ENCODE results near the gene SH3BP4. TPM values are rescaled to one million over a fixed set of nuclear protein-coding genes. Genes with fewer than 3 reads are reported as not detected.

The SH3BP4 gene
- total RNA-seq, 1 experiment from 2014 or later, result not detected

DNA sequence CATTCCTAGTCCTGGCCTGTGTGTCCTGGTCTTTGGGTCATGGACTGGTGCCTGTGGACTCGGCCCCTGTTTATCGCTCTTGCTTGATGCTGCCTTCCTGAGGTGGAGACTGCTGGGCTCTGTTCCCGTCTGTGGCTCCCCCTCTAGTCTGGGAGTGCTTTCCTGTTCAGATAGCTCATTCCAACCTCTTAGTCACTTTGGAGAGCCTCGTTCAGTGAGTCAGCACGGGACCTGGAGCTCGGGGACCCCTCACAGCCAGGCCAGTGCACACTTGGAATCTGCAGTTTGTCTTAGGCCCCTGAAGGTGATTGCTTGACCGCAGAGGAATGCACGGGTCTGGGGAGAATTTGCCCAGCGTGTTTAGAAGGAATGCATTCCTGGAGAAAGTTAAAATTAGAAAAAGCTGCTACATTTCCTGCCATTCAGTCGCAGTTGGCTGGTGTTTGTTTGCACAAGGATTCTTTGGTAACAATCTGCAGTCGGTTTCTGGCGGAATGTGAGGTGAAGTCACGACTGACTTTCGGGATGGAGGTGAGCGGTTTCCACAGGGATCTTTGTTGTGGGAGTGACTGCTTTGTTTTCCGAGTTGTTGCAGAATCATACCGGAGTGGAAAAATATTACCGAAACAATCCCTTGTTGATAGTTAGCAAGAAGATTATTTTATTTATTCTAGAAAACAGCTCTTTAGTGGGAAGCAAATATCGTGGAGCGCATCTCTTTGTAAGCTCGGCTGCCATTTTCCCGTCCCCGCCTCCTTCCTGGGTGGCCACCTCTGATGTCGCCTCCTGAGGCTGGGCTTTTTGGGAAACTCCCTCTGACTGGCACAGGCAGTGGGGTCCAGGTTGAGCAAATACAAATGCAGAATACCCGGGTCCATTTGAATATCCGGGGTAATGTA lies 29.6 kb downstream of the SH3BP4 start:
- Histone ChIP-seq H3K4me3 (ENCODE audit: low read length) (no peak overlapping the region), H3K79me2 (ENCODE audit: low read length) (no peaks in the 10 kb centered on the region), H3K27me3 (ENCODE audit: low read length) (no peaks in the 10 kb centered on the region), H3K27ac (ENCODE audit: low read length) (no peak overlapping the region), H4K20me1 (ENCODE audit: insufficient read depth, low read depth, low read length) (no peaks in the 10 kb centered on the region), H2AFZ (ENCODE audit: low read length) (no peak overlapping the region), H3K4me1 (ENCODE audit: low read length) (no peaks in the 10 kb centered on the region), H3K36me3 (ENCODE audit: insufficient read depth, low read length) (no peaks in the 10 kb centered on the region), H3K9me3 (ENCODE audit: low read length) (no peaks in the 10 kb centered on the region), H3K9me2 (replicated peaks; ENCODE audit: insufficient read depth, low read length) (no peaks in the 10 kb centered on the region), H3K9ac (ENCODE audit: low read length) (no peak overlapping the region), H3K4me2 (ENCODE audit: low read depth, low read length, poor library complexity, severe bottlenecking) (no peak overlapping the region)
- no peak for DNase-seq

DNA sequence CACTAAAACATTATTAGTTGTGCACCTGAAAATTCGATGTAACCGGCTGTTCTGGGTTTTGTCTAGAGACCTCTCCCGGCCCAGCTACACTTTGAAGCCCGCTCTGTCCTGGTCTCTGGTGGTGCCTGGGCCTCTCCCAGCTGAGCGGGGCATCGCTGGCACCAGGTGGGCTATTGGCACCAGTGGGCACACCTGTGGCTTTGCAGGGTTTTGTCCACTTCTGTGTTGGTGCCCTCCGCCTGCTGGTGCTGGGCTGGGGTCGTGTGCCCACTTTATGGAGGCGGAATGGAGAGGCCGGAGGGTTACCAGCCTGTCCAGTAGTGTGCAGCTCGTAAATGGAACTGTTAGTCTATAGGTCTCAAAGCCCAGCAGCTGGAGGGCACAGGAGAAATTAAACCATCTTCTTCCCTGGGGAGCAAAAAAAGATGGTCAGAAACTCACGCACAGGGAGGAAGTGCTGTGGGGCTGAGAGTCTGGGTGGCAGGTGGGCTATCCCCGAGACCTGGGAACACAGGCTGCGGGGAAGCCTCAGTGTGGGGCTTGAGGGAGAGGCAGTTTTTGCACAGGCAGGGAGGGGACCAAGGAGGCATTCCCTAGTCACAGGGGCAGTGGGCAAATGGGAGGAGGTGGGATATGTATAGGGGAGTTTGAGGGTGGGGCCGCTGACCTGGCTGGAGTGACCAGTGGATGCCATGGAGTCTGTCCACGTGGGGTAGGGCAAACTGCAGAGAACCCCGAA lies 30.4 kb downstream of the SH3BP4 start:
- no peaks in the 10 kb centered on the region for H3K9me3 ChIP-seq (ENCODE audit: low read length)
- no peak overlapping the region for H2AFZ ChIP-seq (ENCODE audit: low read length)
- H4K20me1 ChIP-seq (ENCODE audit: insufficient read depth, low read depth, low read length), result no peaks in the 10 kb centered on the region
- H3K79me2 ChIP-seq (ENCODE audit: low read length), result no peaks in the 10 kb centered on the region
- H3K4me1 ChIP-seq (ENCODE audit: low read length), result no peaks in the 10 kb centered on the region
- H3K27me3 ChIP-seq (ENCODE audit: low read length), result no peaks in the 10 kb centered on the region
- H3K36me3 ChIP-seq (ENCODE audit: insufficient read depth, low read length), result no peaks in the 10 kb centered on the region
- H3K9me2 ChIP-seq (replicated peaks; ENCODE audit: insufficient read depth, low read length), result no peaks in the 10 kb centered on the region
- no peak overlapping the region for H3K4me2 ChIP-seq (ENCODE audit: low read depth, low read length, poor library complexity, severe bottlenecking)
- H3K4me3 ChIP-seq (ENCODE audit: low read length), result no peak overlapping the region
- no peak overlapping the region for H3K27ac ChIP-seq (ENCODE audit: low read length)
- no peak overlapping the region for H3K9ac ChIP-seq (ENCODE audit: low read length)
- DNase-seq, result no peak

DNA sequence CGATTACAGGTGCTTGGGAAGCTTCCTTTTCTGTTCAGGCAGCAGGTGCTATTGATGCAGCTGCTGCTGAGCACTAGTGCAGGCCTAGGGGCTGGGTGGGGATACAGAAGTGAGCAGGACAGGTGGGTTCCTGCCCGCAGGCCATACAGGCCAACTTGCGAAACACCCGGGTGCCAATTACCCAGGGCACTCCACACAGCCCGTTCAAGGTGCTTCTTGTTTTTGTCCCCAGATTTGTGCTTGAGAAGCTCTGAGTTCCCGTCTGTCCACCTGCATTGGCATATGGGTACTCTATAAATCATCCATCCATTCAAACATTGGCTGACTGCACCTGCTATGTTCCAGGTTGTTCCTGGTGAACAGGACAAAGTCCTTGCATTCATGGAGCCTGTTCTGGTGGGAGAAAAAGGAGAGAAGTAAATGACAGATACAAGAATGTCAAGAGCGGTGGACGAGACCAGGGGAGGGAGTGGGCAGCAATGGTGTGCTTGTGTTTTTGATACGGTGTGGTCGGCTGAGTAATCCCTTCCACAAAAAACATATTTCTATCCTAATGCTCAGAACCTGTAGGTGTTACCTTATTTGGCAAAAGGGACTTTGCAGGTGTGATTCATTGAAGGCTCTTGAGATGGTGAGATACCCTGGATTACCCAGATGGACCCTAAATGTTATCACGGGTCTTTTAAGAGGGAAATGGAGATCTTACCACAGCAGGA lies 31.4 kb downstream of the SH3BP4 start:
- Histone ChIP-seq H3K9me2 (replicated peaks; ENCODE audit: insufficient read depth, low read length) (no peaks in the 10 kb centered on the region), H3K4me1 (ENCODE audit: low read length) (no peaks in the 10 kb centered on the region), H3K9ac (ENCODE audit: low read length) (no peak overlapping the region), H3K4me2 (ENCODE audit: low read depth, low read length, poor library complexity, severe bottlenecking) (no peak overlapping the region), H3K4me3 (ENCODE audit: low read length) (no peak overlapping the region), H3K36me3 (ENCODE audit: insufficient read depth, low read length) (no peaks in the 10 kb centered on the region), H4K20me1 (ENCODE audit: insufficient read depth, low read depth, low read length) (no peaks in the 10 kb centered on the region), H3K27me3 (ENCODE audit: low read length) (no peaks in the 10 kb centered on the region), H3K79me2 (ENCODE audit: low read length) (no peaks in the 10 kb centered on the region), H3K27ac (ENCODE audit: low read length) (no peak overlapping the region), H2AFZ (ENCODE audit: low read length) (no peak overlapping the region), H3K9me3 (ENCODE audit: low read length) (no peaks in the 10 kb centered on the region)
- no peak for DNase-seq

DNA sequence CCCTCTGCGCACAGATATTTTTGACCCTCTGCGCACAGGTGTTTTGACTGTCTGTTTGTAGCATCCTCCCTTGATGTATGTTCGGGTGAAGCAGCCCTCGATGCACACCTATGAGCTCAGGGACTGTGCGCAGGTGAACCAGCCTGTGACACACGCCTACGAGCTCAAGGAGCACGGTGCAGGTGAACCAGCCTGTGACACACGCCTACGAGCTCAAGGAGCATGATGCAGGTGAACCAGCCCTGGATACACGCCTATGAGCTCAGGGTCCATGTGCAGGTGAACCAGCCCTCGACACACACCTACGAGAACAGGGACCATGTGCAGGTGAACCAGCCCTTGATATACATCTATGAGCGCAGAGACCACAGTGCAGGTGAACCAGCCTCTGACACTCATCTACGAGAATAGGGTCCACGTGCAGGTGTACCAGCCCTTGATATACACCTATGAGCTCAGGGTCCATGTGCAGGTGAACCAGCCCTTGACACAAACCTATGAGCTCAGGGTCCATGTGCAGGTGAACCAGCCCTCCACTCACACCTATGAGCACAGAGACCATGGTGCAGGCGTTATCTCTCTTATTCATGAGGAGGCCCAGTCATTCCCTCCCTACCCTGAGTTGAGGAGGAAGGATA lies 33.9 kb downstream of the SH3BP4 start:
- H3K9me3 ChIP-seq (ENCODE audit: low read length), result no peaks in the 10 kb centered on the region
- H3K27ac ChIP-seq (ENCODE audit: low read length), result no peak overlapping the region
- no peak overlapping the region for H2AFZ ChIP-seq (ENCODE audit: low read length)
- H4K20me1 ChIP-seq (ENCODE audit: insufficient read depth, low read depth, low read length), result no peaks in the 10 kb centered on the region
- H3K4me2 ChIP-seq (ENCODE audit: low read depth, low read length, poor library complexity, severe bottlenecking), result no peak overlapping the region
- no peaks in the 10 kb centered on the region for H3K36me3 ChIP-seq (ENCODE audit: insufficient read depth, low read length)
- H3K4me1 ChIP-seq (ENCODE audit: low read length), result no peaks in the 10 kb centered on the region
- no peak overlapping the region for H3K9ac ChIP-seq (ENCODE audit: low read length)
- H3K27me3 ChIP-seq (ENCODE audit: low read length), result no peaks in the 10 kb centered on the region
- DNase-seq, result no peak
- H3K4me3 ChIP-seq (ENCODE audit: low read length), result no peak overlapping the region
- no peaks in the 10 kb centered on the region for H3K9me2 ChIP-seq (replicated peaks; ENCODE audit: insufficient read depth, low read length)
- H3K79me2 ChIP-seq (ENCODE audit: low read length), result no peaks in the 10 kb centered on the region

DNA sequence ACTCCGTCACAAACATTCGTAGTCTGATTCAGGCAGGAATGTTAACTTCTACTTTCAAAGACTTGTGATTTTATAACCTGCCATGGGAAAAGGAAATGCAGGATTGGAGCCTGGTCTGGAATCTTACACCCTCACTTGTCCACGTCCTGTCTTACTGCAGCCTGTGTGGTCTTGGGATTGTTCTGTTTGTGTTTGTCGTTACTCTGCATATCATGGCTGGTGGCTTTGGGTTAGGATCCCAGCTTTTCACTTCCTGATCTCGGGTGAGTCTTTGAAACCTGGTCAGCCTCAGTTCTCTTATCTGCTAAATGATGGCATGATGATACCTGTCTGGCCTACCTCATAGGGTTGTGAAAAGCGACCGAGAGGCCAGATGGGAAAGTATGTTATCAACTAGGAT lies 34.6 kb downstream of the SH3BP4 start:
- Histone ChIP-seq H3K27me3 (ENCODE audit: low read length) (no peaks in the 10 kb centered on the region), H3K4me2 (ENCODE audit: low read depth, low read length, poor library complexity, severe bottlenecking) (no peak overlapping the region), H3K9me3 (ENCODE audit: low read length) (no peaks in the 10 kb centered on the region), H4K20me1 (ENCODE audit: insufficient read depth, low read depth, low read length) (no peaks in the 10 kb centered on the region), H3K9ac (ENCODE audit: low read length) (no peak overlapping the region), H3K36me3 (ENCODE audit: insufficient read depth, low read length) (no peaks in the 10 kb centered on the region), H3K9me2 (replicated peaks; ENCODE audit: insufficient read depth, low read length) (no peaks in the 10 kb centered on the region), H3K79me2 (ENCODE audit: low read length) (no peaks in the 10 kb centered on the region), H3K4me3 (ENCODE audit: low read length) (no peak overlapping the region), H3K4me1 (ENCODE audit: low read length) (no peaks in the 10 kb centered on the region), H3K27ac (ENCODE audit: low read length) (no peak overlapping the region), H2AFZ (ENCODE audit: low read length) (no peak overlapping the region)
- no peak for DNase-seq

DNA sequence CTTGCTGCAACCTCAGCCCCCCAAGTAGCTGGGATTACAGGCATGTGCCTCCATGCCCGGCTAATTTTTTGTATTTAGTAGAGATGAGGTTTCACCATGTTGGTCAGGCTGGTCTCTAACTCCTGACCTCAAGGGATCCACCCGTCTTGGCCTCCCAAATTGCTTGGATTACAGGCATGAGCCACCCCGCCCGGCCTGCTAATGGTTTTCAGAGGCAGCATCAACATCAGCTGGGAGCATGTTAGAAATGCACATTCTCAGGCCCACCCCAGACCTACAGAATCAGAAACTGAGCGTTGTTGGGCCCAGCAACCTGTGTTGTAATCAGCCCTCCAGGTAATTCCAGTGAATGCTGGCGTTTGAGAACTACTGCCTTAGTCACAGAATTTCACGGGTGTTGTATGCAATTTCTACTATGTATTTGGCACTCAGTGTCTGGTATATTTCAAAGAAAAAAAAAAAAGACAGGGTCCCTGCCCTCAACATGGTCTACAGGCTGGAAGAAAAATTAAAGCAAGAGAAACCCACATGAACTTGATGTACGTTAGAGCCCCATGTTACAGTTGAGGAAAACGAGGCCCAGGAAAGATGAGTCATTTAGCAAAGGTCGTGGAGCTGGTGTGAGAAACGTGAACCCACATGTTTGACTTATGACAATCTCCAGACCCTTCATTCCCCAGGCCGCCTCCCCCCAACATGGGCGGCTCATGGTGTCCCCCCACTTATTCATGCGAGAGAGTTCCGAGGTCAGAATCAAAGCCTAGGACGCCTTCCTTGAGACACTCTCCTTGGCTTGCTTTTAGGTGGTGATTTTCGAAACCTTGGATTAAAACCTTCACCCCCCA lies 35.3 kb downstream of the SH3BP4 start:
- no peaks in the 10 kb centered on the region for H3K9me3 ChIP-seq (ENCODE audit: low read length)
- H4K20me1 ChIP-seq (ENCODE audit: insufficient read depth, low read depth, low read length), result no peaks in the 10 kb centered on the region
- H3K9me2 ChIP-seq (replicated peaks; ENCODE audit: insufficient read depth, low read length), result no peaks in the 10 kb centered on the region
- H2AFZ ChIP-seq (ENCODE audit: low read length), result no peak overlapping the region
- no peaks in the 10 kb centered on the region for H3K27me3 ChIP-seq (ENCODE audit: low read length)
- H3K79me2 ChIP-seq (ENCODE audit: low read length), result no peaks in the 10 kb centered on the region
- no peak overlapping the region for H3K27ac ChIP-seq (ENCODE audit: low read length)
- no peak overlapping the region for H3K4me3 ChIP-seq (ENCODE audit: low read length)
- H3K36me3 ChIP-seq (ENCODE audit: insufficient read depth, low read length), result no peaks in the 10 kb centered on the region
- DNase-seq, result no peak
- no peaks in the 10 kb centered on the region for H3K4me1 ChIP-seq (ENCODE audit: low read length)
- H3K4me2 ChIP-seq (ENCODE audit: low read depth, low read length, poor library complexity, severe bottlenecking), result no peak overlapping the region
- no peak overlapping the region for H3K9ac ChIP-seq (ENCODE audit: low read length)

DNA sequence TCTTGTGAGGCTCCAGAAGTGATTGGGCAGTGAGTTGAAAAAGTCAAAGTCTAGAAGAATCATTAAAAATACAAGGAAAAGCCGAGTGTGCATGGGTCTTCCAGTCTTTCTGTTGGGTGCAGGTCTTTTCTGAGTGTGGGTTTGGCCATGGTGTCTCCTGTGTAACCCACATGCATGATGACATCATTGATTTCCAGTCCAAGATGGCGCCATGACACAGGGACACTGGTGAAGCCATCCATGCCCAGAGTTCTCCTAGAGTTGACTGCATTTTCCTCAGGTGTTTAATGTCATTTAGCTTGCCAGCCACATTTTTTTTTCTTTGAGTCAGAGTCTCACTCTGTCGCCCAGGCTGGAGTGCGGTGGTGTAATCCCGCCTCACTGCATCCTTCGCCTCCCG lies 35.9 kb downstream of the SH3BP4 start:
- Histone ChIP-seq H3K36me3 (ENCODE audit: insufficient read depth, low read length) (no peaks in the 10 kb centered on the region), H3K27me3 (ENCODE audit: low read length) (no peaks in the 10 kb centered on the region), H3K4me1 (ENCODE audit: low read length) (no peaks in the 10 kb centered on the region), H2AFZ (ENCODE audit: low read length) (no peak overlapping the region), H3K9me3 (ENCODE audit: low read length) (no peaks in the 10 kb centered on the region), H3K79me2 (ENCODE audit: low read length) (no peaks in the 10 kb centered on the region), H3K4me2 (ENCODE audit: low read depth, low read length, poor library complexity, severe bottlenecking) (no peak overlapping the region), H3K4me3 (ENCODE audit: low read length) (no peak overlapping the region), H3K27ac (ENCODE audit: low read length) (no peak overlapping the region), H3K9ac (ENCODE audit: low read length) (no peak overlapping the region), H3K9me2 (replicated peaks; ENCODE audit: insufficient read depth, low read length) (no peaks in the 10 kb centered on the region), H4K20me1 (ENCODE audit: insufficient read depth, low read depth, low read length) (no peaks in the 10 kb centered on the region)
- no peak for DNase-seq

All from Karpas-422 (cell line).